Neuronal stem cell (in vitro differentiated cells): ENCODE data around the gene GRK1.

Experiments used
- DNase-seq: peaks from one replicate; pipeline ENCODE4 v3.0.0-alpha.2; 2013; ENCODE audit warnings: low spot score
- H2AFZ ChIP-seq: one replicate; pipeline ENCODE4 v1.6.1; 2013; ENCODE audit warnings: mild to moderate bottlenecking, low read length, inconsistent platforms
- H2AK5ac ChIP-seq: 2 replicates; pipeline ENCODE4 v1.6.1; 2013; ENCODE audit warnings: low read depth, mild to moderate bottlenecking, inconsistent platforms, low read length, moderate library complexity, mixed read lengths
- H2BK120ac ChIP-seq: 2 replicates; pipeline ENCODE4 v1.6.1; 2013; ENCODE audit warnings: low read depth, mild to moderate bottlenecking, inconsistent platforms, low read length, moderate library complexity, mixed read lengths
- H2BK12ac ChIP-seq: one replicate; pipeline ENCODE4 v1.6.1; 2013; ENCODE audit warnings: low read length, inconsistent platforms
- H2BK15ac ChIP-seq: 2 replicates; pipeline ENCODE4 v1.6.1; 2013; ENCODE audit warnings: mild to moderate bottlenecking, low read length, inconsistent platforms, mixed read lengths
- H2BK5ac ChIP-seq: one replicate; pipeline ENCODE4 v1.6.1; 2013; ENCODE audit warnings: inconsistent platforms, mild to moderate bottlenecking, low read length, moderate library complexity
- H3K14ac ChIP-seq: one replicate; pipeline ENCODE4 v1.6.1; 2013; ENCODE audit warnings: low read length, inconsistent platforms
- H3K18ac ChIP-seq: 2 replicates; pipeline ENCODE4 v1.6.1; 2013; ENCODE audit warnings: low read length, inconsistent platforms
- H3K23ac ChIP-seq: 2 replicates; pipeline ENCODE4 v1.6.1; 2013; ENCODE audit warnings: low read depth, mild to moderate bottlenecking, mixed read lengths, low read length, inconsistent platforms; ENCODE audit not compliant: poor library complexity
- H3K27ac ChIP-seq: replicated peaks from 3 replicates; pipeline ENCODE4 v1.5.1; 2013; ENCODE audit warnings: low read length, inconsistent platforms
- H3K27me3 ChIP-seq, 3 experiments: 2 replicates each; pipeline ENCODE4 v1.6.1; 2013; ENCODE audit warnings: low read length in 3 of 3, mild to moderate bottlenecking in 2 of 3, inconsistent platforms in 1 of 3, low read depth in 1 of 3, mixed read lengths in 1 of 3, moderate library complexity in 1 of 3; ENCODE audit not compliant: control insufficient read depth in 3 of 3, insufficient read depth in 3 of 3
- H3K36me3 ChIP-seq, 2 donors: replicated peaks in 1 of 2; 2 replicates each; pipeline ENCODE4 v1.6.1; 2013; ENCODE audit warnings: low read length in 2 of 2; ENCODE audit not compliant: control insufficient read depth in 2 of 2, insufficient read depth in 2 of 2
- H3K4ac ChIP-seq: 2 replicates; pipeline ENCODE4 v1.6.1; 2013; ENCODE audit warnings: inconsistent platforms, mild to moderate bottlenecking, low read length, moderate library complexity
- H3K4me1 ChIP-seq, 2 donors: 1 replicate in 1 of 2; 2 replicates in 1 of 2; pipeline ENCODE4 v1.6.1; 2013; ENCODE audit warnings: low read length in 2 of 2, low read depth in 1 of 2; ENCODE audit not compliant: control insufficient read depth in 2 of 2, insufficient read depth in 1 of 2
- H3K4me2 ChIP-seq: one replicate; pipeline ENCODE4 v1.6.1; 2013; ENCODE audit warnings: mild to moderate bottlenecking, low read length, inconsistent platforms; ENCODE audit not compliant: insufficient read depth, poor library complexity, severe bottlenecking
- H3K4me3 ChIP-seq, 2 donors: 2 replicates each; pipeline ENCODE4 v1.5.1; 2013; ENCODE audit warnings: low read length in 2 of 2, mild to moderate bottlenecking in 2 of 2, inconsistent platforms in 1 of 2, moderate library complexity in 1 of 2
- H3K79me1 ChIP-seq: one replicate; pipeline ENCODE4 v1.6.1; 2013; ENCODE audit warnings: low read depth, mild to moderate bottlenecking, inconsistent platforms, low read length, moderate library complexity
- H3K9ac ChIP-seq: one replicate; pipeline ENCODE4 v1.6.1; 2013; ENCODE audit warnings: mild to moderate bottlenecking, low read depth, low read length, inconsistent platforms; ENCODE audit not compliant: poor library complexity
- H3K9me3 ChIP-seq, 2 donors: replicated peaks in 1 of 2; 2 replicates each; pipeline versions ENCODE3 to v1.6.1; 2013; ENCODE audit warnings: low read length in 2 of 2, mild to moderate bottlenecking in 2 of 2, inconsistent platforms in 1 of 2, low read depth in 1 of 2, mixed read lengths in 1 of 2, moderate library complexity in 1 of 2; ENCODE audit not compliant: control insufficient read depth in 2 of 2, insufficient read depth in 1 of 2
- H4K8ac ChIP-seq: one replicate; pipeline ENCODE4 v1.6.1; 2013; ENCODE audit warnings: low read depth, mild to moderate bottlenecking, inconsistent platforms, low read length, moderate library complexity
- H4K91ac ChIP-seq: one replicate; pipeline ENCODE4 v1.6.1; 2013; ENCODE audit warnings: low read length, low read depth, mild to moderate bottlenecking, inconsistent platforms; ENCODE audit not compliant: poor library complexity
- WGBS, 2 donors: extraction: QIAGEN DNeasy Blood & Tissue Kit; methylation state at CpG; one replicate each; pipeline ENCODE4 v1.1.7; 2013; ENCODE audit warnings: missing lambda C conversion rate in 2 of 2, mixed read lengths in 1 of 2; ENCODE audit not compliant: insufficient read length in 2 of 2, insufficient replicate concordance in 1 of 2; ENCODE audit errors: extremely low coverage in 2 of 2; 5-methylcytosine and 5-hydroxymethylcytosine counted together

The GRK1 gene

DNA sequence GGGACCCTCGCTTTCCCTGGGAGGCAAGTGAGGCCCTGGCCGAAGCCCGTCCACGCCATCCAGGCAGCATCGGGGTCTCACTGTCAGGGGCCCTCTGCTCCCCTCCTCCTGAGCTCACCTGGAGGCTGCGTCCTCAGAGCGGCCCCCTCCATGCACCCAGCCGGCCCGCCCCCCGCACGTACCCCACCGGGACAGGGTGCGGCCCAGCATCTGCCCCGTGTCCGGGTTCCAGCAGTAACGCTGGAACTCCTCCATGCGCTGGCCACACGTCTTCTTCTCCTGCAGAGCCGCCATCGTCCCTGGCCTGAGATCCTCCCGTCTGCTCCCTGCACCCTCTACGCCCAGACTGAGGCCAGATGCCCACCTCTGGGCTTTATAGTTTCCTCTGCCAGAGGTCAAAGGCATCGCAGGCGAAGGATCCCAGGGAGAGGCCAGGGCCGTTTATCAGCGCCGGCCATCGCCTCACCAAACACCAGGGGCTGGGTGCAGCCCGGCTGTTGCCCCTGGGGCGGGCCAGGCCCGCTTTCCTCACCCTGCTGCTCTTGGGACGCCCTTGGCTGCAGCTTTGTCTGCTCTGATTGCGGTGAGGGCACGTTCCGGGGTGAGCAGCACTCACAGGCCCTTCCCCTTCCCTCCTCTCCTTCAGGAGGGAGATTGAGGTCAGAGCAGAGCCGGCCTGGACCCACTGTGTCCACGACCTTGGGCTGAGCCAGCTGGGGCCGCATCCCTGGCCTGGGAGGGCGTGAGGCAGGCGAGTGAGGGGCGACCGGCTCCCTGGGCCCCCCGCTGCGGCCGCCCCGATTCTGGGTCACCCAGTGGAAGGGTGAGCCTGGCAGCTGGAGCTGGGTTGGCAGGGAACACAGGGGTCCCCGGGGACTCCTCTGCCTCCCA lies 8.9 kb upstream of the GRK1 start, which contains the start of gene ATP4B:
TSS of gene ATP4B (minus strand) at position 348 of the 891 bp plus-strand sequence. CDS start at position 294, 54 bp downstream.
- Histone ChIP-seq H3K23ac (no peak within 1 kb of the TSS), H2BK12ac (no peak within 1 kb of the TSS), H4K8ac (no peak within 1 kb of the TSS), H4K91ac (peak within 1 kb of the TSS; percentile 43), H2BK5ac (peak within 1 kb of the TSS; percentile 75), H3K4ac (peak within 1 kb of the TSS; percentile 76), H3K27me3 (no peaks in the 10 kb centered on the region), H3K4me1 (peaks cover 7 to 8% of the 10 kb centered on the region in 2 donors), H3K36me3 (no peaks in the 10 kb centered on the region), H2BK120ac (no peak within 1 kb of the TSS), H2AK5ac (peak within 1 kb of the TSS; percentile 95), H3K9me3 (no peaks in the 10 kb centered on the region), H3K18ac (peak within 1 kb of the TSS; percentile 71), H3K4me3 (no peak within 1 kb of the TSS), H2AFZ (no peak within 1 kb of the TSS), H3K79me1 (no peaks in the 10 kb centered on the region), H3K4me2 (no peak within 1 kb of the TSS), H3K27ac (no peak within 1 kb of the TSS), H3K14ac (peak within 1 kb of the TSS; percentile 82), H2BK15ac (no peak within 1 kb of the TSS), H3K9ac (no peak within 1 kb of the TSS)
- no peak for DNase-seq
- WGBS, 2 donors: no CpG with 5 or more reads among the region's 47 CpGs

DNA sequence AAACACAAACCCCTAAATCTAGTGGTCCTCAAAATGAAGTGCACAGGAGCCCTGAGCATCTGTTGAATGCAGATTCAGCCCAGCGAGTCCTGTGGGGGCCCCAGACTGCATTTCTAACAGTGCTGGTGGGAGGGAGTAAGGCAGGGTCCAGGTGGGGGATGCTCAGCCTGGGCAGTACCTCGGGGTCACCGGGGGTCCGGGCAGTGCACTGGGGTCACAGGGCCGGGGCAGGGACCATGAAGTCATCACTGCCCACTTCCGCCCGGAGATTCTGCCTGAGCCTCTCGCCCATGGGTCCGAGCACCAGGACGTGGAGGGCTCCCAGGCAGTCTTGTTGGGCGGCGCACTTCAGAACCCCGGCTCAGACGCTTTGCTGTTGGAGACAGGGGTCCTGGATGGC lies 8.2 kb upstream of the GRK1 start:
- Histone ChIP-seq H3K18ac (peak overlapping the region; percentile 38), H2AK5ac (no peak overlapping the region), H3K4me3 (no peak overlapping the region), H3K4ac (no peak overlapping the region), H3K27ac (no peak overlapping the region), H3K9ac (no peak overlapping the region), H2BK12ac (no peak overlapping the region), H4K91ac (no peak overlapping the region), H2BK15ac (no peak overlapping the region), H3K27me3 (peaks cover 0 to 3% (median 0%) of the 10 kb centered on the region in 3 experiments), H4K8ac (no peak overlapping the region), H3K4me2 (no peak overlapping the region), H3K79me1 (no peaks in the 10 kb centered on the region), H2AFZ (no peak overlapping the region), H2BK5ac (peak overlapping the region; percentile 48), H2BK120ac (no peak overlapping the region), H3K4me1 (peaks cover 3 to 8% of the 10 kb centered on the region in 2 donors), H3K14ac (no peak overlapping the region), H3K36me3 (no peaks in the 10 kb centered on the region), H3K9me3 (no peaks in the 10 kb centered on the region), H3K23ac (no peak overlapping the region)
- DNase-seq: no peak
- no CpG with 5 or more reads among the region's 14 CpGs for WGBS, 2 donors

DNA sequence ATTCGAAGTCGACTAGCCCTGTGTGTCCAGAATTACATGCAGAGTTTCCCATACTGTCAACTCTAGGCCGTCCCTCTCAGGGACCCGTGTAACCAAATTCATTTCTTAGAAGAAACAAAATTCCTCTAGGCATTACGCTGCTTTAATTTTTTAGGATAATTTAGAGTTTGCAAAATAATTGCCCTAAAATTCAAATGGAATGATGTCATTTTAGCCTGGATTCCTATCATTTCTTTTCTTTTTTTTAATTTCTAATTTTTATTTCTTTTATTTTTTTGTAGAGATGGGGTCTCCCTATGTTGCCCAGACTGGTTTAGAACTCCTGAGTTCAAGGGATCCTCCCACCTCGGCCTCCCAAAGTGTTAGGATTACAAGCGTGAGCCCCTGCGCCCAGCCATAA lies 7.7 kb upstream of the GRK1 start:
- Histone ChIP-seq H3K18ac (no peak overlapping the region), H3K4me1 (peaks cover 0 to 8% of the 10 kb centered on the region in 2 donors)
- no peak for DNase-seq

DNA sequence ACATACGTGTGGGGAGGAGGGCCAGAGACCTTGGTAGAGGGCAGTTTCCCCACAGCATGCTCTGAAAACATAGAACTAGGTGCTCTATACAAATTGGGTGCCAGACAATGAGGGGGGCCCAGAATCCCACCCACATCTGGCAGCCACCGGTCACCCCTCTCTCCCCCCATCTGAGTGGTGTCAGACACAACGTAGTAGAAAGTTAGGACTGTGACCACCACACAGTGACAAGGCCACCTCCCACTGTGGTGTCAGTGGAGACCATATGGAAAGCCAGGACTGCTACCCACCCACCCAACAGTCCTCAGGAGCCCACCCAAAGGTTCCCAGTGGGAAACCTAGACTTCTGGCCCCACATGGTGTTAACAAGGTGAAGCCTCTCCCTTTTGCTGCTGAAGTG lies 7.0 kb upstream of the GRK1 start:
- H2BK15ac ChIP-seq: no peak overlapping the region
- H3K79me1 ChIP-seq: no peaks in the 10 kb centered on the region
- no peak for DNase-seq
- no peak overlapping the region for H3K14ac ChIP-seq
- H3K27me3 ChIP-seq: peaks cover 0 to 3% (median 0%) of the 10 kb centered on the region in 3 experiments
- no peak overlapping the region for H4K8ac ChIP-seq
- H3K9ac ChIP-seq: no peak overlapping the region
- no peaks in the 10 kb centered on the region for H3K36me3 ChIP-seq
- H2AFZ ChIP-seq: no peak overlapping the region
- no peak overlapping the region for H3K27ac ChIP-seq
- H2BK12ac ChIP-seq: no peak overlapping the region
- no peak overlapping the region for H4K91ac ChIP-seq
- no peak overlapping the region for H2BK120ac ChIP-seq
- H3K4ac ChIP-seq: no peak overlapping the region
- no peak overlapping the region for H3K4me2 ChIP-seq
- H2AK5ac ChIP-seq: no peak overlapping the region
- no peak overlapping the region for H2BK5ac ChIP-seq
- peaks cover 0 to 8% of the 10 kb centered on the region in 2 donors for H3K4me1 ChIP-seq
- no peak overlapping the region for H3K4me3 ChIP-seq
- no peak overlapping the region for H3K18ac ChIP-seq
- no CpG with 5 or more reads among the region's 3 CpGs for WGBS, 2 donors
- no peak overlapping the region for H3K23ac ChIP-seq
- no peaks in the 10 kb centered on the region for H3K9me3 ChIP-seq

More for the DNA sequence above, 7.7 kb upstream of the GRK1 start:
- H3K9ac ChIP-seq: no peak overlapping the region
- H2AFZ ChIP-seq: no peak overlapping the region
- no peaks in the 10 kb centered on the region for H3K9me3 ChIP-seq
- no peak overlapping the region for H4K91ac ChIP-seq
- no peak overlapping the region for H3K4ac ChIP-seq
- peaks cover 0 to 3% (median 0%) of the 10 kb centered on the region in 3 experiments for H3K27me3 ChIP-seq
- no peak overlapping the region for H2BK15ac ChIP-seq
- H3K23ac ChIP-seq: no peak overlapping the region
- H3K27ac ChIP-seq: no peak overlapping the region
- H3K4me3 ChIP-seq: no peak overlapping the region
- H3K4me2 ChIP-seq: no peak overlapping the region
- H2BK12ac ChIP-seq: no peak overlapping the region
- H3K14ac ChIP-seq: no peak overlapping the region
- no peak overlapping the region for H4K8ac ChIP-seq
- H3K79me1 ChIP-seq: no peaks in the 10 kb centered on the region
- H3K36me3 ChIP-seq: no peaks in the 10 kb centered on the region
- H2AK5ac ChIP-seq: no peak overlapping the region
- peak overlapping the region; percentile 48 for H2BK5ac ChIP-seq
- no CpG with 5 or more reads among the region's 8 CpGs for WGBS, 2 donors
- no peak overlapping the region for H2BK120ac ChIP-seq
